NCI-H460 (cell line): Measurements from ENCODE around the gene TLE7. TPM values are rescaled to one million over a fixed set of nuclear protein-coding genes. Genes with fewer than 3 reads are reported as not detected.

Source experiments
- DNase-seq: peaks from one replicate; pipeline ENCODE4 v3.0.0-alpha.2; 2016; ENCODE audit warnings: low read depth; ENCODE audit errors: extremely low read depth
- total RNA-seq: library from RNA; depleted of rRNA; stranded (reverse); fragments of >200 nt; shearing (Covaris generic); gene quantifications from 2 replicates; pipeline ENCODE4 v1.2.3, GENCODE V29; 2014

The TLE7 gene
- total RNA-seq, 1 experiment from 2014 or later = not detected

- no peak for DNase-seq
These were observed 7.2 kb upstream of the TLE7 start for GRCh38 chr16:71449020-71449419.

GRCh38 chr16:71448274-71448866 is 6.5 kb upstream of the TLE7 start:
- no peak for DNase-seq

GRCh38 chr16:71443714-71444113 is 1.9 kb upstream of the TLE7 start:
- DNase-seq = no peak

- no peak for DNase-seq
These were observed 355 bp downstream of the TLE7 start for GRCh38 chr16:71441348-71442050.

GRCh38 chr16:71440669-71441347 is 1.0 kb downstream of the TLE7 start:
- DNase-seq = no peak

- DNase-seq = no peak
These were observed 2.3 kb downstream of the TLE7 start for GRCh38 chr16:71439523-71439922.

- no peak for DNase-seq
These were observed 5.4 kb downstream of the TLE7 start for GRCh38 chr16:71436473-71436872.

GRCh38 chr16:71432906-71433305 is 8.9 kb downstream of the TLE7 start:
- DNase-seq = no peak

- no peak for DNase-seq
These were observed 9.9 kb downstream of the TLE7 start for GRCh38 chr16:71431991-71432390.

GRCh38 chr16:71431176-71431575 is 10.7 kb downstream of the TLE7 start:
- DNase-seq = no peak

- no peak for DNase-seq
These were observed 11.1 kb downstream of the TLE7 start for GRCh38 chr16:71430744-71431143.

GRCh38 chr16:71429581-71429980 is 12.3 kb downstream of the TLE7 start:
- DNase-seq = no peak

- peak; percentile 60 for DNase-seq
These were observed 13.0 kb downstream of the TLE7 start for GRCh38 chr16:71428883-71429282.

GRCh38 chr16:71428385-71428784 is 13.5 kb downstream of the TLE7 start:
- DNase-seq = no peak

GRCh38 chr16:71426880-71427615 is 14.8 kb downstream of the TLE7 start:
- DNase-seq = no peak

GRCh38 chr16:71426069-71426879 is 15.6 kb downstream of the TLE7 start:
- peak; percentile 78 for DNase-seq

GRCh38 chr16:71425746-71426068 is 16.1 kb downstream of the TLE7 start:
- DNase-seq = no peak

- DNase-seq = no peak
These were observed 17.2 kb downstream of the TLE7 start for GRCh38 chr16:71424626-71425025.

- no peak for DNase-seq
These were observed 18.0 kb downstream of the TLE7 start for GRCh38 chr16:71423865-71424264.

GRCh38 chr16:71423016-71423415 is 18.8 kb downstream of the TLE7 start:
- no peak for DNase-seq

GRCh38 chr16:71421911-71422310 is 19.9 kb downstream of the TLE7 start:
- DNase-seq = no peak
